K562 (cell line): Measurements from ENCODE around the gene MAP3K20. TPM values are rescaled to one million over a fixed set of nuclear protein-coding genes. Genes with fewer than 3 reads are reported as not detected.

Source experiments
- ATAC-seq: fragments of 200-7000 bp; cut with Tn5 transposase; 3 replicates; pipeline ENCODE4 v1.9.1; 2020; ENCODE audit warnings: moderate library complexity
- BruUV-seq: library from RNA; stranded (reverse); fragments of 400-500 nt; replicated peaks from 2 replicates; lab custom pipeline; 2021; lab: Mats Ljungman, UMichigan
- CTCF ChIA-PET: fragments of 300-600 bp; formaldehyde crosslinking; extraction: SDS; loops from one replicate; lab custom pipeline; 2021; ENCODE audit warnings: low intra/inter-chr PET ratio; lab: Yijun Ruan, JAX
- POLR2A ChIA-PET: fragments of 300-600, 350-650 bp; sonication (Branson Sonifier 250); formaldehyde crosslinking; extraction: SDS; loops from one replicate; lab custom pipeline; 2021; ENCODE audit warnings: antibody characterized with exemption, inconsistent platforms; lab: Yijun Ruan, JAX
- DNase-seq, 4 experiments: peaks; one replicate each; pipeline versions ENCODE4 v3.0.0 to v3.0.0-alpha.2; 2011 to 2018; ENCODE audit warnings: low spot score in 3 of 4, mixed read lengths in 3 of 4; ENCODE audit errors: extremely low read depth in 1 of 4
- FAIRE-seq: peaks from 2 replicates; lab custom pipeline; 2011; peaks lifted over from hg19 to GRCh38; lab: Jason Lieb, UNC
- H2AFZ ChIP-seq: 2 replicates; pipeline ENCODE4 v1.6.0; 2011; ENCODE audit warnings: low read depth, low read length, control low read depth, inconsistent platforms
- H3K27ac ChIP-seq: fragments of 200-600 bp; 3 replicates; pipeline ENCODE4 v1.8.0; 2011; ENCODE audit warnings: low read depth, mild to moderate bottlenecking, control low read depth, inconsistent platforms, low read length, moderate library complexity, mixed read lengths; ENCODE audit errors: extremely low read depth
- H3K27me3 ChIP-seq, 2 experiments: fragments of 300-600 bp in 1 of 2; 2 replicates in 1 of 2; 3 replicates in 1 of 2; pipeline versions ENCODE4 v1.6.0 to v1.8.0; 2011; ENCODE audit warnings: inconsistent platforms in 2 of 2, low read length in 2 of 2, mild to moderate bottlenecking in 1 of 2, mixed read lengths in 1 of 2, moderate library complexity in 1 of 2; ENCODE audit not compliant: control insufficient read depth in 2 of 2, insufficient read depth in 2 of 2
- H3K36me3 ChIP-seq: fragments of 300-600 bp; 3 replicates; pipeline ENCODE4 v1.8.0; 2011; ENCODE audit warnings: mild to moderate bottlenecking, low read length, inconsistent platforms; ENCODE audit not compliant: control insufficient read depth, insufficient read depth
- H3K4me1 ChIP-seq, 2 experiments: fragments of 200-600 bp in 1 of 2; replicated peaks in 1 of 2; 2 replicates in 1 of 2; 3 replicates in 1 of 2; pipeline versions ENCODE4 v1.5.1 to v1.8.0; 2011; ENCODE audit warnings: inconsistent platforms in 2 of 2, low read length in 2 of 2, mild to moderate bottlenecking in 1 of 2, mixed read lengths in 1 of 2, moderate library complexity in 1 of 2; ENCODE audit not compliant: control insufficient read depth in 2 of 2, insufficient read depth in 2 of 2
- H3K4me2 ChIP-seq: 2 replicates; pipeline ENCODE4 v1.6.1; 2011; ENCODE audit warnings: low read length, control low read depth, inconsistent platforms, mixed read lengths; ENCODE audit not compliant: insufficient read depth
- H3K4me3 ChIP-seq: fragments of 200-600 bp; sonication (generic), shearing (Covaris generic); 2 replicates; pipeline ENCODE4 v1.5.1; 2016; ENCODE audit warnings: control low read depth, inconsistent platforms
- H3K79me2 ChIP-seq: fragments of 200-600 bp; 3 replicates; pipeline ENCODE4 v1.8.0; 2011; ENCODE audit warnings: low read length, inconsistent platforms; ENCODE audit not compliant: control insufficient read depth, insufficient read depth
- H3K9ac ChIP-seq, 2 experiments: 2 replicates each; pipeline versions ENCODE4 v1.6.0 to v1.6.1; 2011; ENCODE audit warnings: low read depth in 2 of 2, low read length in 2 of 2, control low read depth in 1 of 2, inconsistent platforms in 1 of 2, mild to moderate bottlenecking in 1 of 2, mixed read lengths in 1 of 2; ENCODE audit not compliant: insufficient read depth in 1 of 2
- H3K9me1 ChIP-seq: one replicate; pipeline ENCODE4 v1.6.0; 2011; ENCODE audit warnings: inconsistent platforms, mild to moderate bottlenecking, low read length, moderate library complexity; ENCODE audit not compliant: control insufficient read depth, insufficient read depth
- H3K9me3 ChIP-seq: replicated peaks from 2 replicates; pipeline ENCODE4 v1.5.1; 2011; ENCODE audit warnings: low read depth, low read length, inconsistent platforms; ENCODE audit not compliant: control insufficient read depth, insufficient read depth
- H4K20me1 ChIP-seq: replicated peaks from 2 replicates; pipeline ENCODE4 v1.6.1; 2011; ENCODE audit warnings: low read length, inconsistent platforms, mixed read lengths; ENCODE audit not compliant: control insufficient read depth, insufficient read depth
- FOS ChIP-seq: IDR thresholded peaks from 3 replicates; pipeline ENCODE4 v1.6.1; 2011; ENCODE audit not compliant: insufficient read length; ENCODE audit errors: extremely low read depth
- HLTF ChIP-seq: fragments of 450-650 bp; IDR thresholded peaks from 2 replicates; pipeline ENCODE4 v1.6.1; 2016
- NR3C1 ChIP-seq: sonication (generic); formaldehyde crosslinking; IDR thresholded peaks from 2 replicates; pipeline ENCODE4 v1.8.1; 2022; ENCODE audit warnings: missing genetic modification reagents
- PRDM10 ChIP-seq: fragments of 450-650 bp; IDR thresholded peaks from 2 replicates; pipeline ENCODE4 v1.6.1; 2018; ENCODE audit not compliant: partially characterized antibody
- ZBTB26 ChIP-seq: fragments of 450-650 bp; formaldehyde crosslinking; IDR thresholded peaks from 2 replicates; pipeline ENCODE4 v1.4.0; 2022; ENCODE audit warnings: missing genetic modification characterization
- ZNF12 ChIP-seq: sonication (generic); formaldehyde crosslinking; IDR thresholded peaks from 2 replicates; pipeline ENCODE4 v1.4.0; 2020; ENCODE audit warnings: mild to moderate bottlenecking, missing genetic modification reagents
- ZNF23 ChIP-seq: fragments of 250-450 bp; sonication (Bioruptor Pico); IDR thresholded peaks from 2 replicates; pipeline ENCODE4 v1.4.0; 2020; ENCODE audit warnings: mild to moderate bottlenecking
- ZNF253 ChIP-seq: fragments of 250-450 bp; sonication (Bioruptor Pico); conservative IDR thresholded peaks from 2 replicates; pipeline ENCODE4 v1.6.1; 2021; ENCODE audit warnings: mild to moderate bottlenecking
- ZNF778 ChIP-seq: fragments of 450-650 bp; formaldehyde crosslinking; IDR thresholded peaks from 2 replicates; pipeline ENCODE4 v1.4.0; 2020; ENCODE audit warnings: mild to moderate bottlenecking, moderate library complexity
- ZNF785 ChIP-seq: fragments of 250-450 bp; sonication (Bioruptor Pico); IDR thresholded peaks from 2 replicates; pipeline ENCODE4 v1.4.0; 2020; ENCODE audit warnings: mild to moderate bottlenecking
- WGBS: fragments of 100-300 bp; shearing (Covaris generic); methylation state at CpG from one replicate; pipeline ENCODE4 v1.1.6; 2016; ENCODE audit warnings: low coverage, mixed read lengths; ENCODE audit not compliant: insufficient coverage; ENCODE audit errors: missing lambda C conversion rate; 5-methylcytosine and 5-hydroxymethylcytosine counted together
- in situ Hi-C: fragments of 300-500 bp; cut with MboI; formaldehyde crosslinking; loops from 4 replicates; pipeline ENCODE4 v1.15.0; 2018; ENCODE audit warnings: inconsistent platforms, mixed read lengths
- intact Hi-C: fragments of 100-400 bp; cut with micrococcal nuclease; formaldehyde crosslinking; loops from 2 replicates; pipeline ENCODE4 v1.14.2; 2022
- polyA plus RNA-seq, 8 experiments: library from polyadenylated mRNA; depleted of rRNA in 4 of 8; stranded (reverse) in 5 of 8; unstranded in 3 of 8; fragments of >200 nt; fragmentation: Nextera tagmentation in 2 of 8; fragmentation: Illumina TruSeq in 1 of 8; extraction: Ambion mirVana in 2 of 8; extraction: Trizol in 1 of 8; gene quantifications; 2 replicates each; pipeline versions ENCODE4 v1.2.1 to v1.2.3, GENCODE V29; 2011 to 2014; ENCODE audit warnings: inconsistent platforms in 1 of 8, missing spikeins in 1 of 8
- total RNA-seq, 7 experiments: library from RNA; depleted of rRNA in 6 of 7; stranded (reverse); fragments of >200 nt in 6 of 7; fragmentation: Illumina TruSeq in 2 of 7; extraction: Trizol in 2 of 7; gene quantifications; 2 replicates each; pipeline versions ENCODE4 v1.2.1 to v1.2.3, GENCODE V29; 2011 to 2021; ENCODE audit warnings: low replicate concordance in 1 of 7
- TF ChIP-seq, protein P1 (sequence below): fragments of 450-650 bp; IDR thresholded peaks from 2 replicates; pipeline ENCODE4 v1.6.1; 2018; ENCODE audit warnings: mild to moderate bottlenecking, low read depth; ENCODE audit not compliant: partially characterized antibody
- TF ChIP-seq, protein P2 (sequence below): fragments of 250-450 bp; sonication (Bioruptor Pico); IDR thresholded peaks from 2 replicates; pipeline ENCODE4 v1.8.0; 2022; ENCODE audit warnings: inconsistent platforms

Gene MAP3K20
- total and polyA plus RNA-seq, 9 of the 15 experiments (the other 6 are each of a cell fraction or from before 2014, with no cell fraction given), result 9.8 to 34.2 (median 27.3) TPM

- no TSS peak for BruUV-seq
- FAIRE-seq, result no peak
- 15% methylated on average over 4 of the region's 5 CpGs for WGBS
- intact Hi-C loops (no loop called here), in situ Hi-C loops (no loop called here)
- peak in 2 of 4 experiments; percentile 23 to 46 for DNase-seq
- no peaks in the 10 kb centered on the region for H3K9me1 ChIP-seq
- ATAC-seq, result peak; percentile 73; the same call in 2 of the 3 replicates
- no peak overlapping the region for H3K27ac ChIP-seq
- ChIA-PET POLR2A (no interaction called here), CTCF (no interaction called here)
- no peak overlapping the region for H3K4me3 ChIP-seq
- H3K9me3 ChIP-seq, result peaks cover 32% of the 10 kb centered on the region
- no peaks in the 10 kb centered on the region for H3K79me2 ChIP-seq
- no peaks in the 10 kb centered on the region for H3K36me3 ChIP-seq
- no peak overlapping the region for H2AFZ ChIP-seq
- no peak overlapping the region for H3K9ac ChIP-seq
- H4K20me1 ChIP-seq, result no peaks in the 10 kb centered on the region
- no peaks in the 10 kb centered on the region for H3K27me3 ChIP-seq
- peaks cover 0 to 6% of the 10 kb centered on the region in 2 experiments; a peak in 2 of 5 replicates for H3K4me1 ChIP-seq
- H3K4me2 ChIP-seq, result no peak overlapping the region
- no peak for TF ChIP-seq ZNF785
- no peak for TF ChIP-seq NR3C1 (CRISPR knock-in tag)
- no peak for TF ChIP-seq FOS
- TF ChIP-seq ZNF253 (CRISPR knock-in tag), result no peak
- TF ChIP-seq ZNF778, result no peak
- TF ChIP-seq, protein P1, sequence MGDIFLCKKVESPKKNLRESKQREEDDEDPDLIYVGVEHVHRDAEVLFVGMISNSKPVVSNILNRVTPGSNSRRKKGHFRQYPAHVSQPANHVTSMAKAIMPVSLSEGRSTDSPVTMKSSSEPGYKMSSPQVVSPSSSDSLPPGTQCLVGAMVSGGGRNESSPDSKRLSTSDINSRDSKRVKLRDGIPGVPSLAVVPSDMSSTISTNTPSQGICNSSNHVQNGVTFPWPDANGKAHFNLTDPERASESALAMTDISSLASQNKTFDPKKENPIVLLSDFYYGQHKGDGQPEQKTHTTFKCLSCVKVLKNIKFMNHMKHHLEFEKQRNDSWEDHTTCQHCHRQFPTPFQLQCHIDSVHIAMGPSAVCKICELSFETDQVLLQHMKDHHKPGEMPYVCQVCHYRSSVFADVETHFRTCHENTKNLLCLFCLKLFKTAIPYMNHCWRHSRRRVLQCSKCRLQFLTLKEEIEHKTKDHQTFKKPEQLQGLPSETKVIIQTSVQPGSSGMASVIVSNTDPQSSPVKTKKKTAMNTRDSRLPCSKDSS, result peak; percentile 91
- TF ChIP-seq ZNF23 (CRISPR knock-in tag), result no peak
- TF ChIP-seq, protein P2, sequence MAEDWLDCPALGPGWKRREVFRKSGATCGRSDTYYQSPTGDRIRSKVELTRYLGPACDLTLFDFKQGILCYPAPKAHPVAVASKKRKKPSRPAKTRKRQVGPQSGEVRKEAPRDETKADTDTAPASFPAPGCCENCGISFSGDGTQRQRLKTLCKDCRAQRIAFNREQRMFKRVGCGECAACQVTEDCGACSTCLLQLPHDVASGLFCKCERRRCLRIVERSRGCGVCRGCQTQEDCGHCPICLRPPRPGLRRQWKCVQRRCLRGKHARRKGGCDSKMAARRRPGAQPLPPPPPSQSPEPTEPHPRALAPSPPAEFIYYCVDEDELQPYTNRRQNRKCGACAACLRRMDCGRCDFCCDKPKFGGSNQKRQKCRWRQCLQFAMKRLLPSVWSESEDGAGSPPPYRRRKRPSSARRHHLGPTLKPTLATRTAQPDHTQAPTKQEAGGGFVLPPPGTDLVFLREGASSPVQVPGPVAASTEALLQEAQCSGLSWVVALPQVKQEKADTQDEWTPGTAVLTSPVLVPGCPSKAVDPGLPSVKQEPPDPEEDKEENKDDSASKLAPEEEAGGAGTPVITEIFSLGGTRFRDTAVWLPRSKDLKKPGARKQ (CRISPR knock-in tag), result no peak
- TF ChIP-seq ZBTB26 (CRISPR knock-in tag), result no peak
- peak; percentile 93 for TF ChIP-seq HLTF
- TF ChIP-seq ZNF12 (CRISPR knock-in tag), result no peak
- TF ChIP-seq PRDM10, result no peak
Measured at GRCh38 chr2:173298536-173299097, 223.0 kb downstream of the MAP3K20 start.
